C4-2B (cell line): ENCODE data around the gene DNAAF9.

Experiments used
- ZFX ChIP-seq: fragments of 450-650 bp; IDR thresholded peaks from 2 replicates; pipeline ENCODE4 v1.6.1; 2017
- TF ChIP-seq, protein P1 (sequence below): fragments of 450-650 bp; conservative IDR thresholded peaks from 2 replicates; pipeline ENCODE4 v1.5.1; 2017; ENCODE audit warnings: mild to moderate bottlenecking

- TF ChIP-seq, protein P1, sequence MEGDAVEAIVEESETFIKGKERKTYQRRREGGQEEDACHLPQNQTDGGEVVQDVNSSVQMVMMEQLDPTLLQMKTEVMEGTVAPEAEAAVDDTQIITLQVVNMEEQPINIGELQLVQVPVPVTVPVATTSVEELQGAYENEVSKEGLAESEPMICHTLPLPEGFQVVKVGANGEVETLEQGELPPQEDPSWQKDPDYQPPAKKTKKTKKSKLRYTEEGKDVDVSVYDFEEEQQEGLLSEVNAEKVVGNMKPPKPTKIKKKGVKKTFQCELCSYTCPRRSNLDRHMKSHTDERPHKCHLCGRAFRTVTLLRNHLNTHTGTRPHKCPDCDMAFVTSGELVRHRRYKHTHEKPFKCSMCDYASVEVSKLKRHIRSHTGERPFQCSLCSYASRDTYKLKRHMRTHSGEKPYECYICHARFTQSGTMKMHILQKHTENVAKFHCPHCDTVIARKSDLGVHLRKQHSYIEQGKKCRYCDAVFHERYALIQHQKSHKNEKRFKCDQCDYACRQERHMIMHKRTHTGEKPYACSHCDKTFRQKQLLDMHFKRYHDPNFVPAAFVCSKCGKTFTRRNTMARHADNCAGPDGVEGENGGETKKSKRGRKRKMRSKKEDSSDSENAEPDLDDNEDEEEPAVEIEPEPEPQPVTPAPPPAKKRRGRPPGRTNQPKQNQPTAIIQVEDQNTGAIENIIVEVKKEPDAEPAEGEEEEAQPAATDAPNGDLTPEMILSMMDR = no peak
- TF ChIP-seq ZFX = no peak
Measured at GRCh38 chr20:3405696-3406358, 1.6 kb downstream of the DNAAF9 start.
